ENCODE data around the gene FURIN. TPM values are rescaled to one million over a fixed set of nuclear protein-coding genes. Genes with fewer than 3 reads are reported as not detected.
A peak's percentile ranks its signal among the peaks of the same experiment; 100 is the strongest.
"Not testable (repeated sequence)": the region's sequence is repeated elsewhere in the genome, so short reads cannot be mapped to it uniquely, and the experiment has no call there.

FURIN gene
- total and polyA plus RNA-seq, 2 experiments from 2014 or later, result 57.7 to 79.6 TPM

- DNase-seq (ENCODE audit: low read depth in 1 of 2, low spot score in 1 of 2), result no peak
- no peak for TF ChIP-seq CTCF (IDR thresholded peaks at IDR 0.05; ENCODE audit: low read depth, low read length)
- H3K27me3 ChIP-seq, result no peaks in the 10 kb centered on the region
- H3K9me3 ChIP-seq (ENCODE audit: low read depth), result no peaks in the 10 kb centered on the region
- H3K4me1 ChIP-seq (ENCODE audit: low read depth), result no peaks in the 10 kb centered on the region
- no peak overlapping the region for H3K4me3 ChIP-seq
- H3K27ac ChIP-seq, result no peak overlapping the region
- H3K36me3 ChIP-seq, result no peaks in the 10 kb centered on the region
Observed at GRCh38 chr15:90891346-90891949, 23.1 kb downstream of the FURIN start.

GRCh38 chr15:90892023-90892422, 23.6 kb downstream of the FURIN start:
- H3K4me1 ChIP-seq (ENCODE audit: low read depth), result no peaks in the 10 kb centered on the region
- no peak for DNase-seq (ENCODE audit: low read depth in 1 of 2, low spot score in 1 of 2)
- H3K4me3 ChIP-seq, result no peak overlapping the region
- no peak overlapping the region for H3K27ac ChIP-seq
- H3K36me3 ChIP-seq, result no peaks in the 10 kb centered on the region
- H3K9me3 ChIP-seq (ENCODE audit: low read depth), result no peaks in the 10 kb centered on the region
- no peaks in the 10 kb centered on the region for H3K27me3 ChIP-seq
- TF ChIP-seq CTCF (IDR thresholded peaks at IDR 0.05; ENCODE audit: low read depth, low read length), result no peak

- Histone ChIP-seq H3K4me1 (ENCODE audit: low read depth) (no peaks in the 10 kb centered on the region), H3K27ac (no peak overlapping the region), H3K27me3 (no peaks in the 10 kb centered on the region), H3K36me3 (no peaks in the 10 kb centered on the region), H3K4me3 (no peak overlapping the region), H3K9me3 (ENCODE audit: low read depth) (no peaks in the 10 kb centered on the region)
- no peak for DNase-seq (ENCODE audit: low read depth in 1 of 2, low spot score in 1 of 2)
- no peak for TF ChIP-seq CTCF (IDR thresholded peaks at IDR 0.05; ENCODE audit: low read depth, low read length)
Observed at GRCh38 chr15:90892498-90893174, 24.2 kb downstream of the FURIN start.

GRCh38 chr15:90893175-90894090, 25.0 kb downstream of the FURIN start:
- H3K4me3 ChIP-seq, result no peak overlapping the region
- no peaks in the 10 kb centered on the region for H3K4me1 ChIP-seq (ENCODE audit: low read depth)
- H3K27ac ChIP-seq, result no peak overlapping the region
- H3K27me3 ChIP-seq, result no peaks in the 10 kb centered on the region
- DNase-seq (ENCODE audit: low read depth in 1 of 2, low spot score in 1 of 2), result no peak
- peak; percentile 14 for TF ChIP-seq CTCF (IDR thresholded peaks at IDR 0.05; ENCODE audit: low read depth, low read length)
- H3K36me3 ChIP-seq, result no peaks in the 10 kb centered on the region
- H3K9me3 ChIP-seq (ENCODE audit: low read depth), result no peaks in the 10 kb centered on the region

- no peaks in the 10 kb centered on the region for H3K4me1 ChIP-seq (ENCODE audit: low read depth)
- TF ChIP-seq CTCF (IDR thresholded peaks at IDR 0.05; ENCODE audit: low read depth, low read length), result no peak
- no peaks in the 10 kb centered on the region for H3K9me3 ChIP-seq (ENCODE audit: low read depth)
- H3K27me3 ChIP-seq, result no peaks in the 10 kb centered on the region
- no peak for DNase-seq (ENCODE audit: low read depth in 1 of 2, low spot score in 1 of 2)
- no peak overlapping the region for H3K27ac ChIP-seq
- no peaks in the 10 kb centered on the region for H3K36me3 ChIP-seq
- H3K4me3 ChIP-seq, result no peak overlapping the region
Observed at GRCh38 chr15:90895571-90896117, 27.3 kb downstream of the FURIN start.

GRCh38 chr15:90897131-90897655, 28.8 kb downstream of the FURIN start:
- H3K4me1 ChIP-seq (ENCODE audit: low read depth); H3K27ac ChIP-seq; H3K4me3 ChIP-seq; H3K36me3 ChIP-seq; H3K27me3 ChIP-seq; DNase-seq (ENCODE audit: low read depth in 1 of 2, low spot score in 1 of 2); H3K9me3 ChIP-seq (ENCODE audit: low read depth): not testable (repeated sequence)

All from cardiac muscle cell (in vitro differentiated cells and primary cell).